Measurements from ENCODE around the gene NKD2. TPM values are rescaled to one million over a fixed set of nuclear protein-coding genes. Genes with fewer than 3 reads are reported as not detected.

NKD2 gene
- total and polyA plus RNA-seq, 2 of the 4 experiments (the other 2 are of a cell fraction) = not detected

DNA sequence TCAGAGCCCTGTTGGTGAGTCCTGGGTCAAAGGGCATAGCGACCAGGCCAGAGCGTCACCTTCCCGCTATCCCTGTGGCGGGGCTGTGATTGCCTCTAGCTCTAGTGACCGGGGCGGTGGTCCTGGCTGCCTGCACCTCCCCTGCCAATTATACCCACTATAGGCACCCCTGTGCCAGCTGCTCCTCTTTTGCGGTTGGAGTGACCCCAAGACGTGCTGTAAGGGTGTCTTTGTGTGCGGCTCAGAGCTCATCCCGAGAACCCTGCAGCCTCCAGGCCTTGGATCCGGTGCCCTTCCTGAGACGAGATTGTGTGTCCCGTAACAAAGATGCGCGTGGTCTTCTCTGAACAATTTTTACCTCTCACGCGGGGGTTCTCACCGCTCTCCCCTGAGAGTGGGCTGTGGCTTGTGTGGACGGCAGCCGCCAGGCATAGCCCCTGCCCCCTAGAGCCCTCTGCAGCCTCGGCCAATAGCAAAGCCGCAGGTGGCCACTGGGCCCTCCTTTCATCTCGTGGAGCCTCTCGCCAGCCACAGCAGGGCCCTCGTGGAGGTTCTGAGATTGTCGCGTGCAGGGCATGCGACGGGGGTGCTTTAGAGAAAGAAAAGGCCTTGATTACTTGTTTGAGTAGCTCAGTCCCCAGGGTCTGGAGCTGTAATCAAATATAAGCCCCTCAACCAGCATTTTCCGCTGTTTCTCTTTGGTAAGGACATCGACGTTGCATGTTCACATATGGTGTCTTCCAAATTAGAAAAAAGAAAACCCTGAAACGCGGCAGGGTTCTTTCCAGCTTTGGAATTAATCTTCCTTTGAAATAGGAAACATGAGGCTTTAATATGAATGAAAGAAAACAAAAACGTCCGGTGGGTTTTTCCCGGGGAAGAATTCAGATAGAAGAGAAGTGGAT, 10.7 kb downstream of the NKD2 start (continued):
- TF ChIP-seq MAZ (IDR thresholded peaks at IDR 0.05; ENCODE audit: borderline replicate concordance, low read depth, low read length) = no peak

- WGBS, 2 experiments (ENCODE audit: extremely low coverage in 2 of 2, insufficient read length in 1 of 2) = 80% methylated on average over 1 of the region's 16 CpGs; no CpG with 5 or more reads in 1 of the 2 experiments
- no peak overlapping the region for H2AFZ ChIP-seq (replicated peaks; ENCODE audit: low read length, poor library complexity)
- POLR2A ChIA-PET (ENCODE audit: unreplicated experiment) = no interaction called here
- H3K9me3 ChIP-seq (ENCODE audit: control insufficient read depth, insufficient read depth, low read length) = no peaks in the 10 kb centered on the region
- H3K9ac ChIP-seq (ENCODE audit: low read depth, low read length) = no peak overlapping the region
- ATAC-seq (ENCODE audit: low read depth) (no peak), DNase-seq (no peak)
- no peak overlapping the region for H2AK5ac ChIP-seq (ENCODE audit: low read depth, low read length)
- no peaks in the 10 kb centered on the region for H4K20me1 ChIP-seq (ENCODE audit: insufficient read depth, low read length)
- H2BK15ac ChIP-seq (ENCODE audit: low read depth, low read length) = no peak overlapping the region
- no peak overlapping the region for H3K4me2 ChIP-seq (ENCODE audit: low read depth, low read length)
- H3K9me1 ChIP-seq (ENCODE audit: insufficient read depth, low read length) = no peaks in the 10 kb centered on the region
- in situ Hi-C loops (cut with MboI; ENCODE audit: low sequenced_read_pairs) = no loop called here
- dilution Hi-C loops (cut with HindIII; ENCODE audit: low sequenced_read_pairs, unreplicated experiment) = no loop called here
- no peak overlapping the region for H2AK9ac ChIP-seq (replicated peaks; ENCODE audit: low read depth, low read length, poor library complexity)
- no peak overlapping the region for H4K8ac ChIP-seq (ENCODE audit: low read depth in 2 of 2, low read length in 2 of 2)
- no peak overlapping the region for H3K23ac ChIP-seq (ENCODE audit: low read depth, low read length)
- H3K56ac ChIP-seq (ENCODE audit: extremely low read depth, insufficient read depth, low read length) = no peak overlapping the region
- peaks cover 17% of the 10 kb centered on the region; the same call in 1 of the 2 replicates for H3K27me3 ChIP-seq (ENCODE audit: control insufficient read depth, insufficient read depth, low read length)
- no peak overlapping the region for H3K4me3 ChIP-seq (ENCODE audit: insufficient read depth, low read depth, low read length)
- H3K4me1 ChIP-seq (ENCODE audit: control insufficient read depth, insufficient read depth, low read length) = no peaks in the 10 kb centered on the region
- no peak overlapping the region for H2BK120ac ChIP-seq (ENCODE audit: low read depth, low read length)
- H3K27ac ChIP-seq (ENCODE audit: insufficient read depth, low read length) = no peak overlapping the region
- BruUV-seq (replicated peaks) = no TSS peak
- no peak overlapping the region for H2BK20ac ChIP-seq (ENCODE audit: low read depth, low read length)
- no peak overlapping the region for H3K4ac ChIP-seq (ENCODE audit: low read depth, low read length)
- no peaks in the 10 kb centered on the region for H3K79me1 ChIP-seq (ENCODE audit: low read depth in 1 of 2, low read length in 2 of 2)
- no peak overlapping the region for H4K91ac ChIP-seq (ENCODE audit: insufficient read depth, low read depth, low read length)
- H3K36me3 ChIP-seq (ENCODE audit: control insufficient read depth, insufficient read depth, low read length) = no peaks in the 10 kb centered on the region
- H3K18ac ChIP-seq (ENCODE audit: low read depth, low read length) = no peak overlapping the region
- H4K5ac ChIP-seq (ENCODE audit: low read depth, low read length) = no peak overlapping the region
- TF ChIP-seq POLR2A (IDR thresholded peaks at IDR 0.05; ENCODE audit: low read depth, low read length) = no peak
- intact Hi-C loops (cut with micrococcal nuclease) = no loop called here
- CTCF ChIA-PET = no interaction called here
- H3K14ac ChIP-seq (replicated peaks; ENCODE audit: low read depth, low read length) = no peak overlapping the region
- H2BK5ac ChIP-seq (ENCODE audit: low read depth, low read length, poor library complexity, severe bottlenecking) = no peak overlapping the region
Observed at GRCh38 chr5:1020452-1020961, 11.9 kb downstream of the NKD2 start.

All from IMR-90 (cell line).